HepG2 (cell line): ENCODE results near the gene CFAP73. TPM values are rescaled to one million over a fixed set of nuclear protein-coding genes. Genes with fewer than 3 reads are reported as not detected.

ENCODE experiments used
- ADNP ChIP-seq: sonication (generic); formaldehyde crosslinking; IDR thresholded peaks from 2 replicates; pipeline ENCODE4 v1.4.0; 2020; ENCODE audit warnings: missing genetic modification reagents
- CHD4 ChIP-seq: fragments of 200-600 bp; sonication (generic); IDR thresholded peaks from 2 replicates; pipeline ENCODE4 v1.7.0; 2017; ENCODE audit warnings: mild to moderate bottlenecking, low read length, borderline replicate concordance
- CREBL2 ChIP-seq: sonication (generic); formaldehyde crosslinking; IDR thresholded peaks from 2 replicates; pipeline ENCODE4 v1.8.1; 2023; ENCODE audit warnings: missing genetic modification reagents, mild to moderate bottlenecking, borderline replicate concordance
- ELF4 ChIP-seq: sonication (generic); formaldehyde crosslinking; IDR thresholded peaks from 2 replicates; pipeline ENCODE4 v1.5.0; 2020; ENCODE audit warnings: missing genetic modification reagents, mild to moderate bottlenecking, moderate library complexity, borderline replicate concordance
- HNRNPK ChIP-seq: fragments of 200-400 bp; formaldehyde crosslinking; IDR thresholded peaks from 2 replicates; pipeline ENCODE4 v1.6.1; 2018; ENCODE audit warnings: low read length, low read depth, moderate library complexity, mild to moderate bottlenecking; ENCODE audit not compliant: poor library complexity, severe bottlenecking
- HNRNPL ChIP-seq: fragments of 200-400 bp; formaldehyde crosslinking; IDR thresholded peaks from 2 replicates; pipeline ENCODE4 v1.6.1; 2017; ENCODE audit warnings: mild to moderate bottlenecking, low read depth, low read length
- JARID2 ChIP-seq: sonication (generic); formaldehyde crosslinking; IDR thresholded peaks from 2 replicates; pipeline ENCODE4 v1.8.1; 2023; ENCODE audit warnings: missing genetic modification reagents, inconsistent platforms; ENCODE audit not compliant: insufficient replicate concordance
- MAZ ChIP-seq, 2 experiments: sonication (generic) in 1 of 2; formaldehyde crosslinking in 1 of 2; IDR thresholded peaks; 2 replicates each; pipeline versions ENCODE4 v1.5.0 to v1.6.1; 2012 to 2020; ENCODE audit warnings: low read depth in 2 of 2, mild to moderate bottlenecking in 2 of 2, borderline replicate concordance in 1 of 2, improper control_type of control experiment in 1 of 2, low read length in 1 of 2, missing genetic modification reagents in 1 of 2, moderate library complexity in 1 of 2
- MEF2D ChIP-seq: sonication (generic); formaldehyde crosslinking; IDR thresholded peaks from 2 replicates; pipeline ENCODE4 v1.5.1; 2020; ENCODE audit warnings: mild to moderate bottlenecking, missing genetic modification reagents
- MZF1 ChIP-seq: sonication (generic); formaldehyde crosslinking; IDR thresholded peaks from 2 replicates; pipeline ENCODE4 v1.8.1; 2023; ENCODE audit warnings: mild to moderate bottlenecking, missing genetic modification reagents, borderline replicate concordance
- NBN ChIP-seq: fragments of 450-650 bp; conservative IDR thresholded peaks from 2 replicates; pipeline ENCODE4 v1.6.1; 2017
- NR2F1 ChIP-seq, 2 experiments: fragments of 450-650 bp in 1 of 2; formaldehyde crosslinking in 1 of 2; IDR thresholded peaks; 2 replicates each; pipeline versions ENCODE4 v1.5.0 to v1.6.1; 2016 to 2020; ENCODE audit warnings: mild to moderate bottlenecking in 1 of 2, missing compliant biosample characterization in 1 of 2, missing genetic modification reagents in 1 of 2, moderate library complexity in 1 of 2
- PAWR ChIP-seq: sonication (generic); formaldehyde crosslinking; IDR thresholded peaks from 2 replicates; pipeline ENCODE4 v1.4.0; 2020; ENCODE audit warnings: missing genetic modification reagents, mild to moderate bottlenecking, borderline replicate concordance
- RARG ChIP-seq: sonication (generic); formaldehyde crosslinking; IDR thresholded peaks from 2 replicates; pipeline ENCODE4 v1.4.0; 2020; ENCODE audit warnings: low read depth, mild to moderate bottlenecking, missing genetic modification reagents
- SOX5 ChIP-seq: IDR thresholded peaks from 2 replicates; pipeline ENCODE4 v1.6.1; 2016; ENCODE audit warnings: borderline replicate concordance
- ZBTB39 ChIP-seq: sonication (generic); formaldehyde crosslinking; IDR thresholded peaks from 2 replicates; pipeline ENCODE4 v1.5.0; 2020; ENCODE audit warnings: missing genetic modification reagents
- ZMYM2 ChIP-seq: sonication (generic); formaldehyde crosslinking; IDR thresholded peaks from 2 replicates; pipeline ENCODE4 v1.8.0; 2022; ENCODE audit warnings: mild to moderate bottlenecking, missing genetic modification reagents
- ZMYM3 ChIP-seq: sonication (generic); formaldehyde crosslinking; IDR thresholded peaks from 2 replicates; pipeline ENCODE4 v1.5.1; 2020; ENCODE audit warnings: mild to moderate bottlenecking, missing genetic modification reagents
- ZNF431 ChIP-seq: sonication (generic); formaldehyde crosslinking; IDR thresholded peaks from 2 replicates; pipeline ENCODE4 v1.9.0; 2022; ENCODE audit warnings: missing genetic modification reagents, low read depth, mild to moderate bottlenecking, borderline replicate concordance
- ZNF501 ChIP-seq: sonication (generic); formaldehyde crosslinking; IDR thresholded peaks from 2 replicates; pipeline ENCODE4 v1.5.1; 2020; ENCODE audit warnings: mild to moderate bottlenecking, moderate library complexity, missing genetic modification reagents
- ZUFSP ChIP-seq: sonication (generic); formaldehyde crosslinking; IDR thresholded peaks from 2 replicates; pipeline ENCODE4 v1.9.0; 2021; ENCODE audit warnings: missing genetic modification reagents, mild to moderate bottlenecking, borderline replicate concordance
- polyA plus RNA-seq, 8 experiments: library from polyadenylated mRNA; depleted of rRNA in 3 of 8; stranded (reverse) in 7 of 8; unstranded in 1 of 8; fragments of >200 nt; fragmentation: Illumina TruSeq in 4 of 8; extraction: Trizol in 4 of 8; gene quantifications; 2 replicates each; pipeline versions ENCODE4 v1.2.1 to v1.2.3, GENCODE V29; 2011 to 2016; ENCODE audit warnings: low read depth in 4 of 8, missing spikeins in 1 of 8, mixed read lengths in 1 of 8; ENCODE audit not compliant: insufficient read depth in 1 of 8
- total RNA-seq, 5 experiments: library from RNA; depleted of rRNA; stranded (reverse); fragments of >200 nt; fragmentation: Illumina TruSeq; extraction: Trizol; gene quantifications; 2 replicates each; pipeline ENCODE4 v1.2.3, GENCODE V29; 2016; ENCODE audit warnings: low read depth in 1 of 5
- TF ChIP-seq, protein P1 (sequence below): IDR thresholded peaks from 2 replicates; pipeline ENCODE4 v1.6.1; 2016; ENCODE audit warnings: control low read depth
- TF ChIP-seq, protein P2 (sequence below): sonication (generic); formaldehyde crosslinking; IDR thresholded peaks from 2 replicates; pipeline ENCODE4 v1.8.1; 2022; ENCODE audit warnings: low read depth, mild to moderate bottlenecking, missing genetic modification reagents

Gene CFAP73
- total and polyA plus RNA-seq, 2 of the 13 experiments (the other 11 are each of a cell fraction or from before 2014, with no cell fraction given) = not detected

GRCh38 chr12:113186033-113186365 is 36.5 kb downstream of the CFAP73 start (continued):
- TF ChIP-seq ZMYM2 (CRISPR knock-in tag) (peak; percentile 37; the same call in 1 of the 2 replicates), PAWR (CRISPR knock-in tag) (no peak), HNRNPL (no peak), MZF1 (CRISPR knock-in tag) (no peak), CHD4 (peak; percentile 94), ZBTB39 (no peak), RARG (CRISPR knock-in tag) (no peak), HNRNPK (no peak), SOX5 (CRISPR knock-in tag) (no peak), ZNF501 (CRISPR knock-in tag) (no peak), ELF4 (CRISPR knock-in tag) (no peak), ZNF431 (CRISPR knock-in tag) (no peak), ZMYM3 (CRISPR knock-in tag) (peak; percentile 86), JARID2 (CRISPR knock-in tag) (no peak), MEF2D (no peak), NBN (no peak), MAZ (IDR thresholded peaks at IDR 0.05; ENCODE audit: borderline replicate concordance, low read depth, low read length) (no peak), MAZ (CRISPR knock-in tag; IDR thresholded peaks at IDR 0.05; ENCODE audit: low read depth) (no peak), NR2F1 (CRISPR knock-in tag; IDR thresholded peaks at IDR 0.05) (0 out of 4 replicates have a peak, but pooled peaks of 1 of the 2 experiments have one; percentile 6), CREBL2 (CRISPR knock-in tag) (no peak), ZUFSP (no peak), ADNP (CRISPR knock-in tag) (0 out of 2 replicates have a peak, but pooled peaks have one; percentile 47)
- TF ChIP-seq, protein P1, sequence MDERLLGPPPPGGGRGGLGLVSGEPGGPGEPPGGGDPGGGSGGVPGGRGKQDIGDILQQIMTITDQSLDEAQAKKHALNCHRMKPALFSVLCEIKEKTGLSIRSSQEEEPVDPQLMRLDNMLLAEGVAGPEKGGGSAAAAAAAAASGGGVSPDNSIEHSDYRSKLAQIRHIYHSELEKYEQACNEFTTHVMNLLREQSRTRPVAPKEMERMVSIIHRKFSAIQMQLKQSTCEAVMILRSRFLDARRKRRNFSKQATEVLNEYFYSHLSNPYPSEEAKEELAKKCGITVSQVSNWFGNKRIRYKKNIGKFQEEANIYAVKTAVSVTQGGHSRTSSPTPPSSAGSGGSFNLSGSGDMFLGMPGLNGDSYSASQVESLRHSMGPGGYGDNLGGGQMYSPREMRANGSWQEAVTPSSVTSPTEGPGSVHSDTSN = no peak
- TF ChIP-seq, protein P2, sequence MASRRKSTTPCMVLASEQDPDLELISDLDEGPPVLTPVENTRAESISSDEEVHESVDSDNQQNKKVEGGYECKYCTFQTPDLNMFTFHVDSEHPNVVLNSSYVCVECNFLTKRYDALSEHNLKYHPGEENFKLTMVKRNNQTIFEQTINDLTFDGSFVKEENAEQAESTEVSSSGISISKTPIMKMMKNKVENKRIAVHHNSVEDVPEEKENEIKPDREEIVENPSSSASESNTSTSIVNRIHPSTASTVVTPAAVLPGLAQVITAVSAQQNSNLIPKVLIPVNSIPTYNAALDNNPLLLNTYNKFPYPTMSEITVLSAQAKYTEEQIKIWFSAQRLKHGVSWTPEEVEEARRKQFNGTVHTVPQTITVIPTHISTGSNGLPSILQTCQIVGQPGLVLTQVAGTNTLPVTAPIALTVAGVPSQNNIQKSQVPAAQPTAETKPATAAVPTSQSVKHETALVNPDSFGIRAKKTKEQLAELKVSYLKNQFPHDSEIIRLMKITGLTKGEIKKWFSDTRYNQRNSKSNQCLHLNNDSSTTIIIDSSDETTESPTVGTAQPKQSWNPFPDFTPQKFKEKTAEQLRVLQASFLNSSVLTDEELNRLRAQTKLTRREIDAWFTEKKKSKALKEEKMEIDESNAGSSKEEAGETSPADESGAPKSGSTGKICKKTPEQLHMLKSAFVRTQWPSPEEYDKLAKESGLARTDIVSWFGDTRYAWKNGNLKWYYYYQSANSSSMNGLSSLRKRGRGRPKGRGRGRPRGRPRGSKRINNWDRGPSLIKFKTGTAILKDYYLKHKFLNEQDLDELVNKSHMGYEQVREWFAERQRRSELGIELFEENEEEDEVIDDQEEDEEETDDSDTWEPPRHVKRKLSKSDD (CRISPR knock-in tag) = no peak
